Gastrocnemius medialis (tissue), 4 donors: ENCODE measurements around the gene CARD8. TPM values are rescaled to one million over a fixed set of nuclear protein-coding genes. Genes with fewer than 3 reads are reported as not detected.

Experiments used
- ATAC-seq, 2 donors: fragments of 150-250 bp; one replicate each; pipeline ENCODE4 v1.9.1; 2016
- DNase-seq, 2 donors: peaks; one replicate each; pipeline ENCODE4 v3.0.0-alpha.2; 2019
- H3K27ac ChIP-seq, 4 donors: fragments of 200-600 bp; sonication (generic); 1 replicate in 1 of 4; 2 replicates in 3 of 4; pipeline ENCODE4 v1.5.1; 2016 to 2018; ENCODE audit warnings: mild to moderate bottlenecking in 2 of 4, moderate library complexity in 1 of 4
- H3K27me3 ChIP-seq, 3 donors: fragments of 200-600 bp; sonication (generic) in 2 of 3; 1 replicate in 1 of 3; 2 replicates in 2 of 3; pipeline versions ENCODE4 v1.5.1 to v1.6.0; 2016 to 2019; ENCODE audit warnings: mild to moderate bottlenecking in 1 of 3, moderate library complexity in 1 of 3
- H3K36me3 ChIP-seq, 2 donors: fragments of 200-600 bp; sonication (generic) in 1 of 2; one replicate each; pipeline ENCODE4 v1.5.1; 2017 to 2018
- H3K4me1 ChIP-seq, 2 donors: fragments of 200-600 bp; sonication (generic) in 1 of 2; one replicate each; pipeline ENCODE4 v1.5.1; 2016 to 2017; ENCODE audit warnings: mild to moderate bottlenecking in 2 of 2
- H3K4me3 ChIP-seq, 4 donors: fragments of 200-600 bp; sonication (generic) in 3 of 4; 1 replicate in 1 of 4; 2 replicates in 3 of 4; pipeline ENCODE4 v1.5.1; 2016 to 2019; ENCODE audit warnings: mild to moderate bottlenecking in 2 of 4
- H3K9me3 ChIP-seq, 3 donors: fragments of 200-600 bp; sonication (generic) in 2 of 3; 1 replicate in 1 of 3; 2 replicates in 2 of 3; pipeline ENCODE4 v1.5.1; 2016 to 2019
- CTCF ChIP-seq, 5 experiments: fragments of 450-650 bp in 3 of 5; fragments of 200-600 bp in 2 of 5; sonication (generic) in 2 of 5; IDR thresholded peaks in 4 of 5; conservative IDR thresholded peaks in 1 of 5; 1 replicate in 4 of 5; 2 replicates in 1 of 5; pipeline ENCODE4 v1.5.1; 2016 to 2019; ENCODE audit warnings: antibody characterized with exemption in 5 of 5, mild to moderate bottlenecking in 3 of 5, moderate library complexity in 3 of 5
- POLR2A ChIP-seq, 2 donors: fragments of 450-650 bp; IDR thresholded peaks; one replicate each; pipeline ENCODE4 v1.6.1; 2017; ENCODE audit warnings: antibody characterized with exemption in 2 of 2, mild to moderate bottlenecking in 2 of 2, moderate library complexity in 2 of 2
- in situ Hi-C, 4 donors: fragments of 200-750 bp; cut with MboI; loops; one replicate each; pipeline versions ENCODE4 v1.15.0 to v1.8.0; 2017; ENCODE audit warnings: low sequenced_read_pairs in 4 of 4
- intact Hi-C: fragments of 100-400 bp; cut with DNase I; formaldehyde crosslinking; loops from one replicate; pipeline ENCODE4 v1.15.1; 2023; ENCODE audit warnings: low total_unique reads
- total RNA-seq, 4 donors: library from RNA; depleted of rRNA; stranded (reverse); fragments of >200 nt; gene quantifications; one replicate each; pipeline versions ENCODE4 v1.1.0 to v1.2.3, GENCODE V29; 2016

The CARD8 gene
- total RNA-seq, 4 donors from 2014 or later, result 15.7 to 23.3 (median 20.2) TPM

GRCh38 chr19:48194041-48194843, 61.5 kb downstream of the CARD8 start:
- no peak overlapping the region for H3K4me3 ChIP-seq
- no peak overlapping the region for H3K27ac ChIP-seq
- H3K36me3 ChIP-seq, result no peaks in the 10 kb centered on the region
- H3K27me3 ChIP-seq, result peaks cover 0 to 5% (median 0%) of the 10 kb centered on the region in 3 donors
- ATAC-seq, result no peak
- H3K4me1 ChIP-seq, result no peaks in the 10 kb centered on the region
- intact Hi-C loops, result no loop called here
- DNase-seq, result no peak
- TF ChIP-seq CTCF (IDR thresholded peaks at IDR 0.05 in 4 of 5, conservative IDR thresholded peaks at IDR 0.05 in 1 of 5), result peak in 2 of 5 experiments; percentile 26 to 32
- TF ChIP-seq POLR2A (IDR thresholded peaks at IDR 0.05), result no peak
- in situ Hi-C loops, result no loop called here
- H3K9me3 ChIP-seq, result no peaks in the 10 kb centered on the region

GRCh38 chr19:48192750-48193149, 63.0 kb downstream of the CARD8 start:
- intact Hi-C loops (no loop called here), in situ Hi-C loops (no loop called here)
- ATAC-seq (no peak), DNase-seq (no peak)
- no peaks in the 10 kb centered on the region for H3K4me1 ChIP-seq
- H3K27me3 ChIP-seq, result peaks cover 0 to 5% (median 0%) of the 10 kb centered on the region in 3 donors
- no peak overlapping the region for H3K4me3 ChIP-seq
- no peaks in the 10 kb centered on the region for H3K9me3 ChIP-seq
- TF ChIP-seq CTCF (IDR thresholded peaks at IDR 0.05 in 4 of 5, conservative IDR thresholded peaks at IDR 0.05 in 1 of 5), result no peak
- TF ChIP-seq POLR2A (IDR thresholded peaks at IDR 0.05), result no peak
- H3K36me3 ChIP-seq, result no peaks in the 10 kb centered on the region
- no peak overlapping the region for H3K27ac ChIP-seq

- no peak overlapping the region for H3K4me3 ChIP-seq
- no peak overlapping the region for H3K27ac ChIP-seq
- in situ Hi-C loops, result no loop called here
- H3K4me1 ChIP-seq, result no peaks in the 10 kb centered on the region
- no peak for TF ChIP-seq POLR2A (IDR thresholded peaks at IDR 0.05)
- TF ChIP-seq CTCF (IDR thresholded peaks at IDR 0.05 in 4 of 5, conservative IDR thresholded peaks at IDR 0.05 in 1 of 5), result no peak
- ATAC-seq (no peak), DNase-seq (no peak)
- no peaks in the 10 kb centered on the region for H3K36me3 ChIP-seq
- H3K9me3 ChIP-seq, result no peaks in the 10 kb centered on the region
- intact Hi-C loops, result no loop called here
- no peaks in the 10 kb centered on the region for H3K27me3 ChIP-seq
Measured at GRCh38 chr19:48190885-48191284, 64.8 kb downstream of the CARD8 start.

GRCh38 chr19:48190288-48190884, 65.3 kb downstream of the CARD8 start:
- no peaks in the 10 kb centered on the region for H3K36me3 ChIP-seq
- no peak overlapping the region for H3K4me3 ChIP-seq
- TF ChIP-seq CTCF (IDR thresholded peaks at IDR 0.05 in 4 of 5, conservative IDR thresholded peaks at IDR 0.05 in 1 of 5) (no peak), POLR2A (IDR thresholded peaks at IDR 0.05) (no peak)
- no peak for DNase-seq
- ATAC-seq, result no peak
- no peaks in the 10 kb centered on the region for H3K4me1 ChIP-seq
- no peaks in the 10 kb centered on the region for H3K27me3 ChIP-seq
- H3K9me3 ChIP-seq, result no peaks in the 10 kb centered on the region
- intact Hi-C loops, result no loop called here
- no peak overlapping the region for H3K27ac ChIP-seq
- in situ Hi-C loops, result no loop called here
